Activated CD8-positive, alpha-beta memory T cell treated with anti-CD3 and anti-CD28 coated beads, Interleukin-2, amount 50 U/mL, for 1 hour (primary cell): ENCODE measurements around the gene MET.
"Not testable (repeated sequence)": the region's sequence is repeated elsewhere in the genome, so short reads cannot be mapped to it uniquely, and the experiment has no call there.

ENCODE experiments used
- DNase-seq: peaks from one replicate; pipeline ENCODE4 v3.0.0-alpha.2; 2020; ENCODE audit errors: extremely low read depth

The MET gene

DNA sequence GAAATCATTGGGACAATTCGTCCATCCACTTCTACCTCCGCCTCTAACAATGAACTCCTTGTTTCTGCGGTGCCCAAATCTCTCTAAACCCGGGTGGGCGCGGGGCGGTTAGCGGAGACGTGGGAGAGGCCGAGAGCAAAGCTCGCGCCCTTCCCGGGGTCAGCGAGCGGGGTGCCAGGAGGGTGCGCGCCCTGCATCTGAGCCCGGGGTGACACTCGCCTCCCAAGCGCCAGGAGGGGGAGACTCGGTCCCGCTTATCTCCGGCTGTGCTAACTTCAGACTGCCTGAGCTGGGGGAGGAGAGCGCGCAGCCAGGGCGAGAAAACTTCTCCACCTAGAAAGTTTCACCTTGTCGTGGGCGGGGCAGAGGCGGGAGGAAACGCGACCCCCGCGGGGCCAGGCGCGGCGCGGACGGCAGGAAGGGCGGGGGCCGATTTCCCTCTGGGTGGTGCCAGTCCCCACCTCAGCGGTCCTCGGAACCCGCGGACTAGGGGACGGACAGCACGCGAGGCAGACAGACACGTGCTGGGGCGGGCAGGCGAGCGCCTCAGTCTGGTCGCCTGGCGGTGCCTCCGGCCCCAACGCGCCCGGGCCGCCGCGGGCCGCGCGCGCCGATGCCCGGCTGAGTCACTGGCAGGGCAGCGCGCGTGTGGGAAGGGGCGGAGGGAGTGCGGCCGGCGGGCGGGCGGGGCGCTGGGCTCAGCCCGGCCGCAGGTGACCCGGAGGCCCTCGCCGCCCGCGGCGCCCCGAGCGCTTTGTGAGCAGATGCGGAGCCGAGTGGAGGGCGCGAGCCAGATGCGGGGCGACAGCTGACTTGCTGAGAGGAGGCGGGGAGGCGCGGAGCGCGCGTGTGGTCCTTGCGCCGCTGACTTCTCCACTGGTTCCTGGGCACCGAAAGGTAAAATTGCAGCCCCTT, at the start of gene MET:
TSS of gene MET (plus strand) at position 516 of the 915 bp plus-strand sequence. CDS start 26,889 bp downstream, outside the sequence.
- no peak for DNase-seq

DNA sequence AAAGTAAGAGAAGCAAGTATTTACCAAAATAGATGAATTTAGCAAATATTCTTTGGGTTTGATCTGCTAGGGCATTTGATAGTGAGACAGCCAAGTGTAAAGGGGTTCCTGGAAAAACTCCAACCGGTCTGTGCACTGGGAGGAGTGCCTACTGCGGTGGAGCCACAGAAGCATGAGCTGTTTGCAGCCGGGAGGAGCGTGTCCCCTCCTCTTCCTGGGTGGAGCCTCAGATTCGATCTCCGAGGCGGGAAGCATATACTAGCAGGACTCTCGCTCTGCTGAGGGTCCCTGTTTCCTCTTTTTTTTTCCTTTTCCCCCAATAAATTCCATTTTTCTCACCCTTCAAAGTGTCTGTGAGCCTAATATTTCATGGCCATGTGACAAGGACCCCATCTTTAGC, 45.1 kb upstream of the MET start:
- no peak for DNase-seq

DNA sequence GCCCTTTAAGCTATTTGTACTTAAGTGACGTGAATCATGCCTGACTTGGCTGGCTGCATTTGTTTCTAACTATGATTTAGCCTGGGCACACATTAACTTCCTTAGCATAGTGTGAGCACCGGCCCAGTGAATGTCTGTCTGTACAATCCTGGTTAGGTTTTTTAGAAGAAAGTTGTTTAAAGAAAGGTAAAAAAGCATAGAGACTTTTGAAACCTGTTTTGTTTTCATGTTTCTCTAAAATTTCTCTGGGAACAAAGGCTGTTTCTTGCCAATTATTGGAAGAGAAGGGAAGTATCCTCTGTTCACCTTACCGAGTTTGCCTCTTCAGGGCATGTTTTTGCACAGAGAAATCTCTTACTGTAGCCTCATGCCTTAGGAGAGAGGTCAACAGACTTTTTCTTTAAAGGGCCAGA, 42.9 kb upstream of the MET start:
- DNase-seq: no peak

DNA sequence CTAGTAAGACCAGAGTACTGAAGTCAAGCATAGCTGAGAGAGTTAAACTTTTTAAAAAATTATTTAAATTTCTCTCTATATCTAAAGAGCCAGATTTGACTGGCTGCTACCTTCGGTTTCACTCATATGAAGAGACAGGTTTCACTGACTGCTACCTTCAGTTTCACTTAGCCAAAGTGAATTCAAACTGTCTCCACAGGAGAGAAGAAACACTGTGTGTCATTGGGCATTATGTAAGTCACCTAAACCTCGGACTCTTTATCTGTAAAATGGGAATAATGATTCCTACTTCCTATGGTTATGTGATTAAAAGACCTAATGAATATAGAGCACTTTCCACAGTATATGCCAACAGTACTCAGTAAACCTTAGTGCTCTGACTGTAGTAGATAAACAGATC, 41.6 kb upstream of the MET start:
- no peak for DNase-seq

DNA sequence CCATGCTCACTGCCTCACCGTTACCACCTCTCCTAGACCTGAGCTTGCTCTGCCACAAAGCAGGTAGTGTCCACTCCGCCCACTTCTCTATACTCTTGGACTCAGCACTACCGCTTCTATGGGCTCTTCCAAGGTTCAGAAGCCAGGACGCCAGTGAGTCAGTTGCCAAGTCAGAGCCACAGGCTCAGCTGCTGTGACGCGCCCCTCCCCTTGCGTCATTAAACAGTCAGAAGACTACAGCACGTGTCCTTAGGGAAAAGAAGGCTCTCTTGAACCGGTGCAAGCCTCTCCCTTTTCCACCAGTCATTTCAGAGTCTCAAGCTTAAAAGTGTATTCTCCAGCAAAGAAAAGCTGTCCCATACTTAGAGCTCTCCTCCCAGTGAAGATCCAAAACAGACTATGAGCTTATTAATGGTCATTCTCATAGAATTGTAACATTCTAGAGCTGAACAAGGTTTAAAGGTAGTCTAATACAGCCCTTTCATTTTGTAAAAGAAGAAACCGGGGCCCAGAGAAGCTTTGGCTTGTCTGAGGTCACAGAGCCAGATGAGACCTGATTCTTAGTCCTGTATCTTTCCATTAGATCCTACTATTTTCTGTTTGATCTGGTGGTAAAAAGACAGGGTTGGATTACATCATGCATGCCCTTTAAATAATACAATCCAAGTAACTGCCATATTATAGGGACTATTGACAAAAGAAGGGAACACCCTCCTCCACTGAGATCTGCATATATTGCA, 40.9 kb upstream of the MET start:
- DNase-seq: no peak

DNA sequence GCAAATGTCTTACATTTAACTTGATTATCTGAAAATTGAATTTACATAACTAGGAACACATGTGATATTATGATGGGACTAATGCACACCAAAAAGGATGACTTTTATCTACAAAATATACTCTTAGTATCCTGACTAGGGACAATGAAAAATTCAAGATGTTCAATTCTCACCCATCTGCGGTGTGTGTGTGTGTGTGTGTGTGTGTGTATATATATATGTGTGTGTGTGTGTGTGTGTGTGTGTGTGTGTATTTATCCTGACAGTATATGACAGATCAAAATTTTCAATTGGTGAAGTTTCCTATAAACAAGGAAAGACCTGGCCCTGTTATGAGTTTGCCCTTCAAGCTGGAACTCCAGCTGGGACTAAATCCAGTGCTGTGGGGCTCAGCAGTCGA, 40.3 kb upstream of the MET start:
- no peak for DNase-seq

DNA sequence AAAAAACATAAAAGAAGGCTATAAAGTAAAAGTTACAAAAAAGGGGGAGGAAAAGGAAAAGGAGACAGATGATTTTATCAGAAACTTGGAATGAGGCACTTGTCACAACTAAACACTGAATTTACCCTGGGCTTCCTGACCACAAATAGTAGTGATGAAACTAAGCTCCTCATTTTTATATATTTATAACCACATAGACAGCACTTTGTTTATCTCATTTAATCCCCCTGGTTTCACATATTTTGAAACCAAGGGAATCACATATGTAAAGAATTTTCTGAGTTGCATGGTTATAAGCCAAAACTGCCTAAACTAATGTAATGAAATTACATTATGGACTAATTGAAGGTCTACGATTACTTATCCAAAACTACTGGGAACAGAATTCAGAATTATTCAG, 39.6 kb upstream of the MET start:
- DNase-seq: no peak

DNA sequence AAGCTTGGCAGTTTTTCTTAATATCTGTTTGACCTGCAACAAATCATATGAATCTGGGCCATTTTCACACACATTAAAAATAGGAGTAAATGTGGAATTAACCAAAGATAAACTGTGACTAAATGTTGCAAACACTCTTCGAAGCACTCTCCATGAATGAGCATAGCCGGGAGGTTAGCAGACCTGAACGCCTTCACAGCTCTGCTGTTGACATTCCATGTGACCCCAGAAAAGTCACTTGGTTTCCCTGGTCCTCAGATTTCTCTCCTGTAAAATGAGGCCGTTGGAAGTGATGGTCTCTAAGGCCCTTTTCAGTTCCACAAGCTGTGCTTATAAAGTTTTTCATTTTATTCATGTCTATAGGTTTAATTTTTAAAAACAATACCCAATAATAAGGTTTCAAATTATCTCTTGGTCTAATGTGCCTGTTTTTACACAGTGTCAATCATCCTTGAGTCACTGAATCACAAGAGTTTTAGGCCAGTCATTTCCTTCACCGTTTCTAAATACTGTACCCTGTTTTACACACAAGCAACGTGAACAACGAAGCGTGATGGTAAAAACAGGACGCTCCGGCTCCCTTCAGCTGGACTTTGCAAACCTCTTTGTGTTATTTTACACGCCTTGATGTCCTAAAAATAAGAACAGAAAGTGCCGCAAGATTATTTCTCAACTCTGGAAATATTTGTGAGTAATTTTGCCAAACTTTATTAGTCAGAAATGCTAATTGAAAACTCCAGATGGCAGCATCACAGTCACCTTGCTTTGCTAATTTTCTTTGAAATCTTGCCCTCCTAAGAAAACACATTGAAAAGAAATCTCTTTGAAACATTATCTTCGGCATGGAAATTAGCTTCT, 38.6 kb upstream of the MET start:
- no peak for DNase-seq

DNA sequence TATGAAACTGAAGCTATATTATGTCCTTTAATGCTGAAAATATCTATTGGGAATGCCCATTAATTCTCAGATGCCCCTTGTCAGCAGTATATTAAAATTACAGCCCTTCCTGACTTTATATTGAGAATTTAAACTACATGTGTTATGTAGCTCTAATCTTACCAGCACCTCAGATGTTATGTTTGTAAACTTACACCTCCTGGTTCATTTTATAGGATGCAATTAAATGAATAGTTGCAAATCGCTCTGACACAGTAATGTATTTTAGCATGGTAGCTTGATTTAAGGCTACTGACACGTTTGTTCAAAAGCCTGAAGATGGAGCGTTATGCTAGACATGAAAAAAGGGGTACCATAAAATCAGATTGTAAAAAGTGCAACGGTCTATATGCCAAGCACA, 35.0 kb upstream of the MET start:
- no peak for DNase-seq

DNA sequence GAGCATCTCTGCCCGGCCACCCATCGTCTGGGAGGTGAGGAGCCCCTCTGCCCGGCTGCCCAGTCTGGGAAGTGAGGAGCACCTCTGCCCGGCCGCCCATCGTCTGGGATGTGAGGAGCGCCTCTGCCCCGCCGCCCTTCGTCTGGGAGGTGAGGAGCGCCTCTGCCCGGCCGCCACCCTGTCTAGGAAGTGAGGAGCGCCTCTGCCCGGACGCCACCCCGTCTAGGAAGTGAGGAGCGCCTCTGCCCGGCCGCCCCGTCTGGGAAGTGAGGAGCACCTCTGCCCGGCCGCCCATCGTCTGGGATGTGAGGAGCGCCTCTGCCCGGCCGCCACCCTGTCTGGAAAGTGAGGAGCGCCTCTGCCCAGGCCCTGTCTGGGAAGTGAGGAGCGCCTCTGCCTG, 33.4 kb upstream of the MET start:
- not testable (repeated sequence) for DNase-seq

DNA sequence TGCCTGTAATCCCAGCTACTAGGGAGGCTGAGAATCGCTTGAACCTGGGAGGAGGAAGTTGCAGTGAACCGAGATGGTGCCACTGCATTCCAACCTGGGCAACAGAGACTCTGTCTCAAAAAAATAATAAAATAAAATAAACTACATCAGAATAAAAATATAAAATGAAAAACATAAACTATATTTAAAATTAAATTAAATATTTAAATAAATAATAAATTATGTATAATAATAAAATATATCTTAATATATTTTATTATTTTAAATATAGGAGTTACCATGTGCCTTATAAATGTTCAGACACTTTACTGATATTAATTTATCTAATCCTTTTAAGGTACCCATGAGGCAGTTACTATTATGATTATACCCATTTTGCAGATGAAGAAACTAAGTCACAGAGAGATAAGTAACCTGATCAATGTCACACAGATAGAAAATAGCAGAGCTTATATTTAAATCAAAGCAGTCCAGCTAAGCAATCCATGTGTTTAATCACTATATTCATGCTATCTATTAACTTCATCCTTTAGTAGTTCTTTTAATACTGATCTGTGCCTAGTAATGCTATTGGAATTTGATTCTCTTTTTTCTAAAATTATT, 30.3 kb upstream of the MET start:
- DNase-seq: no peak

DNA sequence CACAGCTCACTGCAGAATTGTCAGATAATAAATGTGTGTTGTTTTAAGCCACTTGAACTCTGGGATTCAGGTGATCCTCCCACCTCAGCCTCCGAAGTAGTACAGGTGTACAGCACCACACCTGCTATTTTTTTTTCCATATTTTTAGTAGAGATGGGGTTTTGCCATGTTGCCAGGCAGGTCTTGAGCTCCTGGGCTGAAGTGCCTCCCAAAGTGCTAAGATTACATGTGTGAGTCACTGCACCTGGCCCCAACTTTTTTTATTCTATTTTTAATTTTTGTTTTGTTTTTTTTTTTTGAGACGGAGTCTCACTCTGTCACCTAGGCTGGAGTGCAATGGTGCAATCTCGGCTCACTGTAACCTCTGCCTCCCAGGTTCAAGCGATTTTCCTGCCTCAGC, 28.8 kb upstream of the MET start:
- DNase-seq: not testable (repeated sequence)

DNA sequence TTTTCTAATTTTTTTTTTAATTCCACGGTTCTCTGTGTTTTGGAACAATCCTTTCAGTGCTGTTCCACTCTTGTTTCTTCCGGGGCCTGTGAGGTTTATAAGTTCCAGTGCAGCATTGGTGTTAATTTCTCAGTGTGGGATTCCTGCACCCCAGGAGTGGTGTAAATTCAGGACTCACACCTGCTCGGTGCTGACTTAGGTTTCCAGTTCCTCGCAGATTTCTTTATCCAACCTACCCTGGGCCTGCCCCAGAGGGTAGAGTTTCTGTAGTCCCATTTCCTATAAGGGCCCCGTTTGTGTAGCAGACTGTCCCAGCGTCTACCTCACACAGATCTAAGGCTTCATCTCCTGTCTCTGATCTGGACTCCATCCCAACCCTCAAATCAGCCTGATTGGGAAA, 27.4 kb upstream of the MET start:
- no peak for DNase-seq

DNA sequence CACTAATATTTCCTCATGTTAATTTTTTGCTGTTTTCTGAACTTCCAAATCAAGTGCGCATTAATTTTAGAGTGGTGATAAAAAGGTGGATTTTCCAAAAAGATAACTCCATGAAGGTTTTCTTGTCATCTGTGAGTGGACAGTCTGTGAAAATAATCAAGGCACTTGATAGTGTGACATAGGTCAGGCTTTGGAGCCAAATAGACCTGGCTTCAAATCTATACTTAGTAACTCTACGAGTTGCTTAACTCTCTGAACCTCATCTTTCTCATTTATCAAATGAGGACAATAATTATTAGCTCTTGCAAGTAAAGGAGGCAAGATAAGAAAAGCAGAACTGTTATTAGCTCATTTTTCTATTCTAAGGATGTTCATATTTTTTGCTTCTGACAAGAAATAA, 24.7 kb upstream of the MET start:
- DNase-seq: no peak

DNA sequence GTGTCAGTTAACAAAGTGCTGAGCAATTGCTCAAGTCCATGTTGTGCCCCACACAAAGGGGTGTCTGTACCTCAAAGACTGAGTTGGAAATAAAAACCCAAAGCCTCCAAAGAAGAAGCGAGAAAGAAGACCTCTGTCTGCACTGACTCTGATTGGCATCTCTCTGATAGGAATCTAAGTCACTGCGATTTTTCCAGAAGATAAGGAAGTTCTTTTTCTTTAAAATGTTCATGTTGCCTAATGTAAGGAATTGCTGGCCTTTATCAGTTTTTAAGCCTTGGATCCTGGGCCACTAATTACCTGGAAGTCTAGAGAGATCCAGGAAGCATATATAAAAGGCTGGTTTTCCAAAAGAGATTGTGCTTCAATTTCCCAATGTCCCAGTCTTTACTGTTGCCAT, 24.1 kb upstream of the MET start:
- DNase-seq: no peak

DNA sequence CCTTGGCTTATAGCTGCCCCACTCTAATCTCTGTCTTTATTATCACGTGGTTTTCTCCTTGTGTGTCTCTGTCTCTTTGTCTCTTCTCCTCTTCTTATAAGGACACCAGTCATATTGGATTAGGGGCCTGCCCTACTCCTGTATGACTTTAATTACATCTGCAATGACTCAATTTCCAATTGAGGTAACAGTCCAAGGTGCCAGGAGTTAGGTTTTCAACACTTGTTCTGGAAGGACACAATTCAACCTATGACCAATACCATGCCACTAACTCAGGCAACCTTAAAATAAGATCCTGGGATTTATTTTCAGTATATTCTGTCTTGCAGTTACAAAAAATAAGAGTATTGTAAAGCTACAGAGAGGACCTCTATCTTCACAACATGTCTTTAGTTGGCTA, 21.6 kb upstream of the MET start:
- no peak for DNase-seq

DNA sequence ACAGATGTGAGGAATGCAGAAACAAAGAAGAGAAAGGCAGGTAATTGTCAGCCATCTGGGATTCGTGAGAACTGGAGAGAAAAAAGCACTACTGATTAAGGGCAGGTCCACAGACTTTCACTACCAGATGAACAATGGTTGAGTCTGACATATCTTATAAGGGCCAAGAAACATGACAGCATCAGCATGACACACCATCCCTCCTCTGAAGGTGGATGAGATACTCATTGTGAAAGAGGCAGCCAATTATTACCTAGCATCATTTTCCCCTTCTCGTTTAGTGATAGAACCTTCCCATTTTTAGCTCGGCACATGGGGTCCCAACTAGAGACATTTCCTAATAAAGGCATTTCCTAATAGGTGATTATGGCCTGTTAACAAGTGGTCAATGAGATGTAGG, 19.2 kb upstream of the MET start:
- DNase-seq: no peak

DNA sequence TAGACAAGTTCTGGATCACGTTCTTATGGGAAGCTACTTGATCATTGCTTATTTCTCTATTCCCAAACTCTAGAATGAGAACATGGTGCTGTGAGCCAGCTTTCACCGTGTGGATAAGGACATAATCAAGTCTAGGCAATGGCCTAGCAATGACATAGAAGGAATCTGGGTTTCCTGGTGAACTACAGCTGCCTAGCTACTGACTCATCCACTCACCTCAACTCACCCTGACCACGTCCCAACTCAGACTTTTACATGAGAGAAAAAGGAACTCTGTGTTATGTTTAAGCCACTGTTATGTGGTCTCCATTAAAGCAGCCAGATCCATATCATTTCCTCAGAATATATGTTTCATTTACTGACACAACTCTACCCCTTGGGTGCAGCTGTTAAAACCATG, 18.8 kb upstream of the MET start:
- DNase-seq: no peak

DNA sequence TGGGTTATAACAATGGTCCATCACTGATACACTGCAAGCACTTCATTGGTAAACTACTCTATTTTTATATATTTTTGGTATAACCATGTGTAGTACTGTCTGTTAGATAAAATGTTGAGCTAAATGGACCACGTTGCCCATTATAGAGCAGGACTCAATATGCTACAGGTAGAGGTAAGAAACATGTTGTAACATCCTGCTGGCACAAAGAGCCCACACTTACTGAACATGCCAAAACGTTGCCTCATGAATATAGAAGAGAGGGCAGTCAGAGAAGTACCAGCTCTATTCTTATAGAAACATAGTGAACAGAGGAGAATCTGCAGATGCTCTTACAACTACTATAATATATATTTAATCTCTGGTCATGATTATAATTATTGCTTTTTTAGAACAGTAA, 18.4 kb upstream of the MET start:
- no peak for DNase-seq

DNA sequence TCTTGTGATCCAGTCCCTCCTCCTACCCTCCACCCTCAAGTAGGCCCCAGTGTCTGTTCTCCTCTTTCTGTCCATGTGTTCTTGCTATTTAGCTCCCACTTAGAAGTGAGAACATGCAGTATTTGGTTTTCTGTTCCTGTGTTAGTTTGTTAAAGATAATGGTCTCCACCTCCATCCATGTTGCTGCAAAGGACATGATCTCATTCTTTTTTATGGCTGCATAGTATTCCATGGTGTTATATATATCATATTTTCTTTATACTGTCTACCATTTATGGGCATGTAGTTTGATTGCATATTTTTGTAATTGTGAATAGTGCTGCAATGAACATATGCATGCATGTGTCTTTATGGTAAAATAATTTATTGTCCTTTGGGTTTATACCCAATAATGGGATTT, 12.7 kb upstream of the MET start:
- not testable (repeated sequence) for DNase-seq

DNA sequence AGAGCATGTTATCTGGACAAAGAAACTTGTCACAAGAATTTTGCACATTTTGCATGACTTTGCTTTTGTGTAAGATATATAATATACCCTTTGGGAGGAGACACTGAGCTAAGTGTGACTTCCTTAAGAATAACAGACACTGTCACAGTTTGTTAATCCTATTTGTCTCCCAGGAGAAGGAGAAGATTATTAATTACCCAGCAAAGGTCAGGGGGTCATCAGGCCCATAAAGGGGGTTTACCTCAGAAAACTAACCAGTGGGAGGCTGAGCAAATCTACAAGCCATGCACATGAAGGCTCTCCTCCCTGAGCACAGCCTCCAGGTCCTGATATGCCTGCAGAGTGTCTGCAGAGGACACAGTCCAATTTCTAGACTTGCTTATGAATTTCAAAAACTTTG, 10.1 kb upstream of the MET start:
- DNase-seq: no peak

DNA sequence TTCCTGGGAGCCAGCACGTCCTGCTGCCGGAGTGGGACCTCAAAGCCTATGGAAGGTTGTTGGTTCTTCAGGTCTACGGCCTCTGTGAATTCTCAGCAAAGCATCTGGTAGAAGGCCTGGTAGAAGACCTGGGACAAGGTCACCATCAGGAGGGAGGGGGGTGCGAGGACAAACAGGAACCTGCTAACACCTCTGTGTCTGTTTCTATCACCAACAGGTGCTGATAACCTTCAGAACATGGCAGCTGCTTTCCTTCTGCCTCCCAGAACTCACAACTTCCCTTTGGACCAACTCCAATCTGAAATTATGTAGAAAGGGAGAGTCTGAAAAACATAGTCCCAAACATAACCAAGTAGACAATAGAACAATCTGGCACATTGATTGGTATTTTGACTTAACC, 8.3 kb upstream of the MET start:
- DNase-seq: no peak
